IMR-90 (cell line): ENCODE results near the gene RTL1. TPM values are rescaled to one million over a fixed set of nuclear protein-coding genes. Genes with fewer than 3 reads are reported as not detected.

Experiments used
- ATAC-seq: fragments of 200-7000 bp; cut with Tn5 transposase; 2 replicates; pipeline ENCODE4 v1.9.1; 2020; ENCODE audit warnings: low read depth, mild to moderate bottlenecking, moderate library complexity
- BruUV-seq: library from RNA; stranded (reverse); fragments of 400-500 nt; replicated peaks from 2 replicates; lab custom pipeline; 2021; lab: Mats Ljungman, UMichigan
- CTCF ChIA-PET: fragments of 300-600 bp; formaldehyde crosslinking; extraction: SDS; loops from one replicate; lab custom pipeline; 2021; ENCODE audit warnings: antibody characterized with exemption; lab: Yijun Ruan, JAX
- POLR2A ChIA-PET: fragments of 300-600 bp; sonication (Branson Sonifier 250); formaldehyde crosslinking; loops from one replicate; lab custom pipeline; 2022; ENCODE audit warnings: antibody characterized with exemption; ENCODE audit not compliant: unreplicated experiment; lab: Charles Lee
- DNase-seq: peaks from one replicate; pipeline ENCODE4 v3.0.0; 2013
- H2AFZ ChIP-seq: replicated peaks from 2 replicates; pipeline ENCODE3; 2013; ENCODE audit warnings: low read length, mild to moderate bottlenecking; ENCODE audit not compliant: poor library complexity
- H2AK5ac ChIP-seq: 2 replicates; pipeline ENCODE4 v1.6.1; 2013; ENCODE audit warnings: low read depth, low read length, inconsistent platforms
- H2AK9ac ChIP-seq: replicated peaks from 2 replicates; pipeline ENCODE3; 2013; ENCODE audit warnings: mild to moderate bottlenecking, low read depth, low read length, moderate library complexity; ENCODE audit not compliant: poor library complexity
- H2BK120ac ChIP-seq: 2 replicates; pipeline ENCODE4 v1.6.1; 2013; ENCODE audit warnings: low read depth, low read length, inconsistent platforms
- H2BK15ac ChIP-seq: 3 replicates; pipeline ENCODE4 v1.6.1; 2013; ENCODE audit warnings: low read depth, low read length, inconsistent platforms
- H2BK20ac ChIP-seq: 2 replicates; pipeline ENCODE4 v1.6.1; 2013; ENCODE audit warnings: low read depth, mild to moderate bottlenecking, inconsistent platforms, low read length, moderate library complexity
- H2BK5ac ChIP-seq: 2 replicates; pipeline ENCODE4 v1.6.1; 2013; ENCODE audit warnings: mild to moderate bottlenecking, low read depth, low read length, inconsistent platforms; ENCODE audit not compliant: poor library complexity, severe bottlenecking
- H3K14ac ChIP-seq: replicated peaks from 2 replicates; pipeline ENCODE4 v1.6.1; 2013; ENCODE audit warnings: low read depth, low read length, inconsistent platforms
- H3K18ac ChIP-seq: 2 replicates; pipeline ENCODE4 v1.6.1; 2013; ENCODE audit warnings: low read depth, low read length, control low read depth
- H3K23ac ChIP-seq: 2 replicates; pipeline ENCODE4 v1.6.1; 2013; ENCODE audit warnings: low read depth, low read length, inconsistent platforms
- H3K27ac ChIP-seq: 2 replicates; pipeline ENCODE4 v1.5.1; 2013; ENCODE audit warnings: mild to moderate bottlenecking, control low read depth, low read length; ENCODE audit not compliant: insufficient read depth
- H3K27me3 ChIP-seq: 2 replicates; pipeline ENCODE4 v1.6.1; 2013; ENCODE audit warnings: low read length; ENCODE audit not compliant: control insufficient read depth, insufficient read depth
- H3K36me3 ChIP-seq: 2 replicates; pipeline ENCODE4 v1.6.1; 2013; ENCODE audit warnings: low read length, mixed read lengths; ENCODE audit not compliant: control insufficient read depth, insufficient read depth
- H3K4ac ChIP-seq: 2 replicates; pipeline ENCODE4 v1.6.1; 2013; ENCODE audit warnings: low read depth, low read length, inconsistent platforms
- H3K4me1 ChIP-seq: 2 replicates; pipeline ENCODE4 v1.6.1; 2013; ENCODE audit warnings: low read length, mixed read lengths; ENCODE audit not compliant: control insufficient read depth, insufficient read depth
- H3K4me2 ChIP-seq: 2 replicates; pipeline ENCODE4 v1.6.1; 2013; ENCODE audit warnings: low read depth, mild to moderate bottlenecking, control low read depth, low read length, moderate library complexity
- H3K4me3 ChIP-seq: 2 replicates; pipeline ENCODE4 v1.5.1; 2013; ENCODE audit warnings: low read depth, mild to moderate bottlenecking, control low read depth, low read length, moderate library complexity; ENCODE audit not compliant: insufficient read depth
- H3K56ac ChIP-seq: 2 replicates; pipeline ENCODE4 v1.6.1; 2013; ENCODE audit warnings: low read length, inconsistent platforms; ENCODE audit not compliant: insufficient read depth; ENCODE audit errors: extremely low read depth
- H3K79me1 ChIP-seq, 2 experiments: 2 replicates each; pipeline ENCODE4 v1.6.1; 2013; ENCODE audit warnings: low read length in 2 of 2, inconsistent platforms in 1 of 2, low read depth in 1 of 2
- H3K9ac ChIP-seq: 2 replicates; pipeline ENCODE4 v1.6.1; 2013; ENCODE audit warnings: low read depth, low read length, control low read depth
- H3K9me1 ChIP-seq: 2 replicates; pipeline ENCODE4 v1.6.1; 2013; ENCODE audit warnings: low read length, inconsistent platforms; ENCODE audit not compliant: insufficient read depth
- H3K9me3 ChIP-seq: 2 replicates; pipeline ENCODE4 v1.6.1; 2013; ENCODE audit warnings: low read length; ENCODE audit not compliant: control insufficient read depth, insufficient read depth
- H4K20me1 ChIP-seq: 2 replicates; pipeline ENCODE4 v1.6.1; 2013; ENCODE audit warnings: low read length, inconsistent platforms; ENCODE audit not compliant: insufficient read depth
- H4K5ac ChIP-seq: 2 replicates; pipeline ENCODE4 v1.6.1; 2013; ENCODE audit warnings: mild to moderate bottlenecking, low read depth, low read length, control low read depth
- H4K8ac ChIP-seq, 2 experiments: 2 replicates each; pipeline ENCODE4 v1.6.1; 2013; ENCODE audit warnings: low read depth in 2 of 2, low read length in 2 of 2, control low read depth in 1 of 2, inconsistent platforms in 1 of 2
- H4K91ac ChIP-seq: 2 replicates; pipeline ENCODE4 v1.6.1; 2013; ENCODE audit warnings: low read depth, low read length, inconsistent platforms; ENCODE audit not compliant: insufficient read depth
- CEBPB ChIP-seq: IDR thresholded peaks from 2 replicates; pipeline ENCODE4 v1.6.1; 2012; ENCODE audit warnings: low read depth, low read length, improper control_type of control experiment
- WGBS, 2 experiments: methylation state at CpG; one replicate each; pipeline versions ENCODE4 v1.1.5 to v1.1.7; 2013; ENCODE audit warnings: missing lambda C conversion rate in 2 of 2; ENCODE audit not compliant: insufficient read length in 1 of 2; ENCODE audit errors: extremely low coverage in 2 of 2; 5-methylcytosine and 5-hydroxymethylcytosine counted together
- dilution Hi-C: fragments of 300-500 bp; cut with HindIII; formaldehyde crosslinking; loops from one replicate; pipeline ENCODE4 v1.14.3; 2018; ENCODE audit warnings: low sequenced_read_pairs; ENCODE audit not compliant: unreplicated experiment
- in situ Hi-C: fragments of 300-500 bp; cut with MboI; formaldehyde crosslinking; loops from 3 replicates; pipeline ENCODE4 v1.14.3; 2019; ENCODE audit warnings: low sequenced_read_pairs, inconsistent platforms, mixed read lengths
- intact Hi-C: fragments of 100-400 bp; cut with micrococcal nuclease; formaldehyde crosslinking; loops from 2 replicates; pipeline ENCODE4 v1.10.0; 2022
- polyA plus RNA-seq, 3 experiments: library from polyadenylated mRNA; depleted of rRNA; stranded (reverse); fragments of >200 nt; gene quantifications; 2 replicates each; pipeline ENCODE4 v1.2.3, GENCODE V29; 2012; ENCODE audit warnings: low replicate concordance in 1 of 3
- total RNA-seq: library from RNA; depleted of rRNA; stranded (reverse); fragments of >200 nt; gene quantifications from 2 replicates; pipeline ENCODE4 v1.2.3, GENCODE V29; 2012
- TF ChIP-seq, protein P1 (sequence below): conservative IDR thresholded peaks from 2 replicates; pipeline ENCODE4 v1.5.1; 2012; ENCODE audit warnings: mild to moderate bottlenecking, low read depth, low read length, improper control_type of control experiment

Gene RTL1
- total and polyA plus RNA-seq, 2 of the 4 experiments (the other 2 are of a cell fraction) = not detected

DNA sequence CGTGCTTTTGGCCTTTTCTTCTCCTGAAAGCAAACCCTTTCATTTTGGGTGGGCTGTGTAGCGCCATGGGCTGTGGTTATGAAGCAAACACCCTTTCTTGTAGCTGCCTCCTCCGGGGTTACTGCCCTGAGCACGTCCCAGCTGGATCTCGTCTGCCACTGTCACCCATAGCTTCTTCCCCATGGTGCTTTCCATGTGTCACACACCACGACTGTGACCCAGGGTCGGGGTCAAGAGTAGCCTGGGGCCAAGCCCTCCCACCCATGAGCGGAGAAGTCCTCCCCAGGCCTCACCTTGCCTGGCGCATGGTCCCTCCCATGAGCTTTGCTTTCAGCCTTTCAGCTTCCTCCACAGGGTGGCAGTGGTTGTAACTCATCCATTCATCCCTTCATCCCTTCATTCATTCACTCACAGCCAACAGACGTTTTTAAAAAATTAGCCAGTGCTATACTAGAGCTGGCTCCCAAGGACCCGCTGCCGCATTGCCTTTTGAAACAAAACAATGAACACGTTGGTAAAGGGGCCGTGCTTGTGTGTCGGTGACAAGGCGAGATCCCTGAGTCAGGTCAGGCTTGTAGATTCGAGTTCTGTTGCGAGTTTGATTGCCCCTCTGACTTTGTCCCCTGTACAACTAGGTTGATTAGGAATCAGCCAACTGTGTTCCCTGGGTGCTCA is 48.1 kb downstream of the RTL1 start:
- dilution Hi-C loops (no loop called here), in situ Hi-C loops (no loop called here), intact Hi-C loops (no loop called here)
- DNase-seq = no peak
- H3K4me2 ChIP-seq = no peak overlapping the region
- no peak overlapping the region for H4K91ac ChIP-seq
- no peak overlapping the region for H2BK5ac ChIP-seq
- no peaks in the 10 kb centered on the region; the same call in 1 of the 2 replicates for H3K4me1 ChIP-seq
- no TSS peak for BruUV-seq
- H3K14ac ChIP-seq = no peak overlapping the region
- no peak overlapping the region for H3K4ac ChIP-seq
- H2AK5ac ChIP-seq = 0 out of 2 replicates have a peak overlapping the region, but pooled peaks have one; percentile 6
- no peak overlapping the region for H3K4me3 ChIP-seq
- TF ChIP-seq CEBPB = no peak
- TF ChIP-seq, protein P1, sequence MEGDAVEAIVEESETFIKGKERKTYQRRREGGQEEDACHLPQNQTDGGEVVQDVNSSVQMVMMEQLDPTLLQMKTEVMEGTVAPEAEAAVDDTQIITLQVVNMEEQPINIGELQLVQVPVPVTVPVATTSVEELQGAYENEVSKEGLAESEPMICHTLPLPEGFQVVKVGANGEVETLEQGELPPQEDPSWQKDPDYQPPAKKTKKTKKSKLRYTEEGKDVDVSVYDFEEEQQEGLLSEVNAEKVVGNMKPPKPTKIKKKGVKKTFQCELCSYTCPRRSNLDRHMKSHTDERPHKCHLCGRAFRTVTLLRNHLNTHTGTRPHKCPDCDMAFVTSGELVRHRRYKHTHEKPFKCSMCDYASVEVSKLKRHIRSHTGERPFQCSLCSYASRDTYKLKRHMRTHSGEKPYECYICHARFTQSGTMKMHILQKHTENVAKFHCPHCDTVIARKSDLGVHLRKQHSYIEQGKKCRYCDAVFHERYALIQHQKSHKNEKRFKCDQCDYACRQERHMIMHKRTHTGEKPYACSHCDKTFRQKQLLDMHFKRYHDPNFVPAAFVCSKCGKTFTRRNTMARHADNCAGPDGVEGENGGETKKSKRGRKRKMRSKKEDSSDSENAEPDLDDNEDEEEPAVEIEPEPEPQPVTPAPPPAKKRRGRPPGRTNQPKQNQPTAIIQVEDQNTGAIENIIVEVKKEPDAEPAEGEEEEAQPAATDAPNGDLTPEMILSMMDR = no peak
- H2BK120ac ChIP-seq = no peak overlapping the region
- H4K8ac ChIP-seq = no peak overlapping the region
- H2BK20ac ChIP-seq = no peak overlapping the region
- peaks cover 99% of the 10 kb centered on the region for H4K20me1 ChIP-seq
- peaks cover 26% of the 10 kb centered on the region; the same call in 1 of the 2 replicates for H3K9me1 ChIP-seq
- peaks cover 66% of the 10 kb centered on the region for H3K36me3 ChIP-seq
- H3K18ac ChIP-seq = no peak overlapping the region
- no peak overlapping the region for H3K23ac ChIP-seq
- CTCF ChIA-PET = no interaction called here
- ATAC-seq = no peak
- H3K79me1 ChIP-seq = peaks cover 0 to 53% of the 10 kb centered on the region in 2 experiments; a peak in 2 of 4 replicates
- no peaks in the 10 kb centered on the region for H3K9me3 ChIP-seq
- no peak overlapping the region for H3K27ac ChIP-seq
- no peak overlapping the region for H3K56ac ChIP-seq
- POLR2A ChIA-PET = no interaction called here
- H3K27me3 ChIP-seq = no peaks in the 10 kb centered on the region
- H2AK9ac ChIP-seq = no peak overlapping the region
- 69% methylated on average over 9 of the region's 18 CpGs; no CpG with 5 or more reads in 1 of the 2 experiments for WGBS, 2 experiments
- no peak overlapping the region for H4K5ac ChIP-seq
- no peak overlapping the region for H2AFZ ChIP-seq
- H3K9ac ChIP-seq = no peak overlapping the region
- no peak overlapping the region for H2BK15ac ChIP-seq
